ENCODE measurements around the gene ARHGEF38.

Gene ARHGEF38

GRCh38 chr4:105551965-105552746 lies at the start of gene ARHGEF38:
Gene ARHGEF38, plus strand, starts transcription at chr4:105552620. Its CDS starts 146 bp downstream, at chr4:105552766.
- DNase-seq (ENCODE audit: low read depth, low spot score), result no peak

- no peak for DNase-seq (ENCODE audit: low read depth, low spot score)
Measured at GRCh38 chr4:105503484-105503883, 48.9 kb upstream of the ARHGEF38 start.

- DNase-seq (ENCODE audit: low read depth, low spot score), result no peak
Measured at GRCh38 chr4:105504744-105505143, 47.7 kb upstream of the ARHGEF38 start.

GRCh38 chr4:105509291-105509690 lies 43.1 kb upstream of the ARHGEF38 start:
- no peak for DNase-seq (ENCODE audit: low read depth, low spot score)

- DNase-seq (ENCODE audit: low read depth, low spot score), result no peak
Measured at GRCh38 chr4:105509714-105510113, 42.7 kb upstream of the ARHGEF38 start.

- no peak for DNase-seq (ENCODE audit: low read depth, low spot score)
Measured at GRCh38 chr4:105510245-105510644, 42.2 kb upstream of the ARHGEF38 start.

GRCh38 chr4:105520819-105521790 lies 31.3 kb upstream of the ARHGEF38 start:
- DNase-seq (ENCODE audit: low read depth, low spot score), result peak; percentile 20

GRCh38 chr4:105526656-105527055 lies 25.8 kb upstream of the ARHGEF38 start:
- DNase-seq (ENCODE audit: low read depth, low spot score), result no peak

GRCh38 chr4:105527081-105527480 lies 25.3 kb upstream of the ARHGEF38 start:
- no peak for DNase-seq (ENCODE audit: low read depth, low spot score)

- DNase-seq (ENCODE audit: low read depth, low spot score), result no peak
Measured at GRCh38 chr4:105536601-105537000, 15.8 kb upstream of the ARHGEF38 start.

GRCh38 chr4:105541420-105541819 lies 11.0 kb upstream of the ARHGEF38 start:
- DNase-seq (ENCODE audit: low read depth, low spot score), result no peak

- DNase-seq (ENCODE audit: low read depth, low spot score), result no peak
Measured at GRCh38 chr4:105542039-105542438, 10.4 kb upstream of the ARHGEF38 start.

- no peak for DNase-seq (ENCODE audit: low read depth, low spot score)
Measured at GRCh38 chr4:105543346-105543745, 9.1 kb upstream of the ARHGEF38 start.

GRCh38 chr4:105543881-105544280 lies 8.5 kb upstream of the ARHGEF38 start:
- DNase-seq (ENCODE audit: low read depth, low spot score), result no peak

- no peak for DNase-seq (ENCODE audit: low read depth, low spot score)
Measured at GRCh38 chr4:105544520-105545286, 7.7 kb upstream of the ARHGEF38 start.

GRCh38 chr4:105546086-105546485 lies 6.3 kb upstream of the ARHGEF38 start:
- no peak for DNase-seq (ENCODE audit: low read depth, low spot score)

GRCh38 chr4:105547769-105548168 lies 4.7 kb upstream of the ARHGEF38 start:
- no peak for DNase-seq (ENCODE audit: low read depth, low spot score)

- peak; percentile 21 for DNase-seq (ENCODE audit: low read depth, low spot score)
Measured at GRCh38 chr4:105548483-105548882, 3.9 kb upstream of the ARHGEF38 start.

GRCh38 chr4:105550641-105551040 lies 1.8 kb upstream of the ARHGEF38 start:
- no peak for DNase-seq (ENCODE audit: low read depth, low spot score)

- DNase-seq (ENCODE audit: low read depth, low spot score), result no peak
Measured at GRCh38 chr4:105555409-105555808, 3.0 kb downstream of the ARHGEF38 start.

- DNase-seq (ENCODE audit: low read depth, low spot score), result no peak
Measured at GRCh38 chr4:105556206-105556605, 3.8 kb downstream of the ARHGEF38 start.

- no peak for DNase-seq (ENCODE audit: low read depth, low spot score)
Measured at GRCh38 chr4:105558277-105558676, 5.9 kb downstream of the ARHGEF38 start.

Measured in smooth muscle cell of the brain vasculature (primary cell).